ENCODE measurements around the gene DIS3L. TPM values are rescaled to one million over a fixed set of nuclear protein-coding genes. Genes with fewer than 3 reads are reported as not detected.
A peak's percentile ranks its signal among the peaks of the same experiment; 100 is the strongest.
"Not testable (repeated sequence)": the region's sequence is repeated elsewhere in the genome, so short reads cannot be mapped to it uniquely, and the experiment has no call there.

The DIS3L gene
- 27.2 and 37.6 TPM in 2 replicates for total RNA-seq
- 30.2 and 39.6 TPM in 2 replicates for polyA plus RNA-seq

DNA sequence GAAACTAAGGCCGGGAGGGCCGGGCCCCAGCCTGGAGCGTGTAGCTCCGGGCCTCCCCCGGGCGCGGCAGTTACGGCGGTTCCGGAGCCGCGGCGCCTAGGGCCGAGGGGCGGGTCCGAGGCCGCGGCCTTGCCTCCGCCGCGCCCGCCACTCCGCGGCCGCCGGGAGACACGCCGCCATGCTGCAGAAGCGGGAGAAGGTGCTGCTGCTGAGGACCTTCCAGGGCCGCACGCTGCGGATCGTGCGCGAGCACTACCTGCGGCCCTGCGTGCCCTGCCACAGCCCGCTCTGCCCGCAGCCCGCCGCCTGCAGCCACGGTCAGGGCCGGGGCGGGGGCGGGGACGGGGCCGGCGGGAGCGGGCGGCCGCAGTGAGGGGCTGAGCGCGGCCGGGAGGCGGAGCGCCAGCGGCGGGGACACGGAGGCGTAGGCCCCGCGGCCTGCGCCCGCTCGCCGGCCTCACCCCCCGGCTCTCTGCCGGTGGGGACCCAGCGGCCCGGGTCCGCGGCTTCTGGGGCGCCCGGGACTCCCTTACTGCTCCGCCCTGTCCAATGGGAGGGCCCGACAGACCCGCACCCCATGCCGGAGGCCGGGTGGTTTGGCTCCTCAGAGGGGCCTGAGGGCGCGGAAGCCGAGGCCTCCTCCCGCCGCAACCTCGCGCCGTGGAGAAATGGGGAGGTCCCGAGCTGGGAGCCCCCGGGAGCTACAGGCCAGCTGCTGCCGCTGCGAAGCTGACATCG lies at the start of gene DIS3L:
DIS3L (plus strand) TSS at position 150 of the 738 bp plus-strand sequence; CDS start at position 179, 29 bp downstream.
- Histone ChIP-seq H3K9me3 (ENCODE audit: low read depth) (no peaks in the 10 kb centered on the region), H3K36me3 (peaks cover 3% of the 10 kb centered on the region), H3K4me3 (peak within 1 kb of the TSS; percentile 43), H3K27me3 (peaks cover 2% of the 10 kb centered on the region), H3K27ac (peak within 1 kb of the TSS; percentile 91), H3K4me1 (ENCODE audit: low read depth) (peaks cover 30% of the 10 kb centered on the region)
- DNase-seq (ENCODE audit: low read depth in 1 of 2, low spot score in 1 of 2), result peak; percentile 77
- TF ChIP-seq, protein P1, sequence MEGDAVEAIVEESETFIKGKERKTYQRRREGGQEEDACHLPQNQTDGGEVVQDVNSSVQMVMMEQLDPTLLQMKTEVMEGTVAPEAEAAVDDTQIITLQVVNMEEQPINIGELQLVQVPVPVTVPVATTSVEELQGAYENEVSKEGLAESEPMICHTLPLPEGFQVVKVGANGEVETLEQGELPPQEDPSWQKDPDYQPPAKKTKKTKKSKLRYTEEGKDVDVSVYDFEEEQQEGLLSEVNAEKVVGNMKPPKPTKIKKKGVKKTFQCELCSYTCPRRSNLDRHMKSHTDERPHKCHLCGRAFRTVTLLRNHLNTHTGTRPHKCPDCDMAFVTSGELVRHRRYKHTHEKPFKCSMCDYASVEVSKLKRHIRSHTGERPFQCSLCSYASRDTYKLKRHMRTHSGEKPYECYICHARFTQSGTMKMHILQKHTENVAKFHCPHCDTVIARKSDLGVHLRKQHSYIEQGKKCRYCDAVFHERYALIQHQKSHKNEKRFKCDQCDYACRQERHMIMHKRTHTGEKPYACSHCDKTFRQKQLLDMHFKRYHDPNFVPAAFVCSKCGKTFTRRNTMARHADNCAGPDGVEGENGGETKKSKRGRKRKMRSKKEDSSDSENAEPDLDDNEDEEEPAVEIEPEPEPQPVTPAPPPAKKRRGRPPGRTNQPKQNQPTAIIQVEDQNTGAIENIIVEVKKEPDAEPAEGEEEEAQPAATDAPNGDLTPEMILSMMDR (IDR thresholded peaks at IDR 0.05; ENCODE audit: low read depth, low read length), result no peak

DNA sequence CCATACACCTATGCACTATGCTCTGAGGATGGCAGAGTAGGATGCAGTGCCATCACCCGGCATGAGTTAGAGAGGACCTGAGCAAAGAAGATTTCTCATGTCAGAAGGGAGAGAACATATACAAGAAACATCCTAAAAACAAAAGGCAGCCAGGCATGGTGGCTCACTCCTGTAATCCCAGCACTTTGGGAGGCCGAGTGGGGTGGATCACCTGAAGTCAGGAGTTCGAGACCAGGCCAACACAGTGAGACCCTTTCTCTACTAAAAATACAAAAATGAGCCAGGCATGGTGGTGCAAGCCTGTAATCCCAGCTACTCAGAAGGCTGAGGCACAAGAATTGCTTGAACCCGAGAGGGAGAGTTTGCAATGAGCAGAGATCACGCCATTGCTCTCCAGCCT lies 47.5 kb upstream of the DIS3L start:
- H3K27ac ChIP-seq; DNase-seq (ENCODE audit: low read depth in 1 of 2, low spot score in 1 of 2); H3K9me3 ChIP-seq (ENCODE audit: low read depth); H3K4me3 ChIP-seq; H3K36me3 ChIP-seq; H3K4me1 ChIP-seq (ENCODE audit: low read depth): not testable (repeated sequence)
- peaks cover 34% of the 10 kb centered on the region for H3K27me3 ChIP-seq

DNA sequence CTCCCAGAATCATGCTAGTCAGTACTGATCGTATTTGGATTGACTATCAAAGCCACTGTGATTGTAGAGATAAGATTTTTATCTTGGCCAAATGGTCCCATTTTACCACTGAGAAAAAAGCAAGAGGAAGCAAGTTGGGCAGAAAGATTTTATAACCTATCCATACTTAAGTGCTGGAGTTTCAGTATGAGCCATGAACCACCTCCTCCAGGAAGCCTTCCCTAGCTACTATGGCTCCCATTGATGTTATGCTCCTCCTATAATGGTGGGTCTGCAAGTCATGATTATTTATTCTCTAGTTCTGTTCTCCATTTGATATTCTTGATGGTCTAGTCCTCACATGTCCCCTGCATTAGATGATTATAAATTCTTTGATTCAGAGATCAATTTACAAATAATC lies 46.4 kb upstream of the DIS3L start:
- H3K4me1 ChIP-seq (ENCODE audit: low read depth), result no peaks in the 10 kb centered on the region
- TF ChIP-seq, protein P1 (IDR thresholded peaks at IDR 0.05; ENCODE audit: low read depth, low read length), result no peak
- DNase-seq (ENCODE audit: low read depth in 1 of 2, low spot score in 1 of 2), result no peak
- no peaks in the 10 kb centered on the region for H3K36me3 ChIP-seq
- no peaks in the 10 kb centered on the region for H3K9me3 ChIP-seq (ENCODE audit: low read depth)
- H3K4me3 ChIP-seq, result no peak overlapping the region
- peaks cover 45% of the 10 kb centered on the region for H3K27me3 ChIP-seq
- no peak overlapping the region for H3K27ac ChIP-seq

DNA sequence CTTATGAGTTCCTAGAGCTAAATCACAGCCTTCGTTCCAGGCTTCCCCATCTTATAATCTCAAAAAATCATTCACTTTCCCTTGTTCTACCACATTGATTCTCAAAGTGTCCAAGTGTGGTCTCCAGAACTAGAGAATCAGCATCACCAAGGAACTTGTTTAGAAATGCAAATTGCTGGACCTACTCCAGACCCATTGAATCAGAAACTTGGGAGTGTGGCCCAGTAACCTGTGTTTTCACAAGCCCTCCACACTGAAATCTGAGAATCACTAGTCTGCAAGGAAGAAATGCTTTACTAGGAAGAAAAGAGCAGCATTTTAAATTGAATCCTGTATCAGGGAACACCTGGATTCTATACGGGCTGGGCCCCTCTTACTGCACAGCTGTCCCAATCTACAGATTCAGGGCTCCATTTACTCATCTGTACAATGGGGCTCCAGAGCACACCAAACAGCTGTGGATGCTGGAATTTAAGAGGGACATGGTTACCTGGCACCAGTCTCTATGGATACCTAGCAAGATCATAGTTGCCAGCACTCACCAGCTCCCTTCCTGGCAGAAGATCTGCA lies 43.7 kb upstream of the DIS3L start:
- Histone ChIP-seq H3K4me3 (no peak overlapping the region), H3K9me3 (ENCODE audit: low read depth) (no peaks in the 10 kb centered on the region), H3K27ac (no peak overlapping the region), H3K4me1 (ENCODE audit: low read depth) (no peaks in the 10 kb centered on the region), H3K27me3 (peaks cover 70% of the 10 kb centered on the region), H3K36me3 (no peaks in the 10 kb centered on the region)
- DNase-seq (ENCODE audit: low read depth in 1 of 2, low spot score in 1 of 2), result no peak
- TF ChIP-seq, protein P1 (IDR thresholded peaks at IDR 0.05; ENCODE audit: low read depth, low read length), result no peak

DNA sequence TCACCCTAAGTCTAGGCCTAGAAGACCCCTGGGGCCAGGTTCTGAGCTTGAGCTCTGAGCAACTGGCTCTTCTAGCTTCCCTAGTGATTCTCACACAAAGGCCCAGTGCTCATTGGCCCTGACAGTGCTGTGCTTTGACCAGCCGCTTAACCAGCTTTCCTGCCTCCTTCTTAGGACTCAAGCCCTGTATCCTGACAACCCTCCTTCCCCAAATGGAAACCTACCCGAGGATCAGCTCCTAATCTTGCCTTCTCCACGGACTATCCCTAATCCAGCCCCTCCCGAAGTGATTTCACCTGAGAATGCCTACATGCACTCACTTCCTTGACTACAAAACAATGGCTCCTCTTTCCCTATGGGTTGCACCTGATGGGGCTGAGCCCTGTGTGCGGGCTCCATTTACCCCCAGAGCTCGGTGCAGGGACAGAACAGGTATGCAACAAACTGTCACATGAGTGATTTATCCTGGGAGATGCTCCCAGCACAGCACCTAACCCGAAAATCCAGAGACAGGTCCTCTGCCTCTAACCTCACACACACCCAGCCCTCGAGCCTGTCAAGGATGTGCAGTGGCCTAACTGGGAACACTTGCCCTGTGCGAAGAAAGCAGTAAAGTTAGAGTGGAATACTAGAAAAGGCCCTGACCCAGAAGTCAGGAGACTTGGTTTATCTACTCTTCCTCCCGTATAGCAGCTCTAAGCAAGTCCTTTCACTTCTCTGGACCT lies 42.1 kb upstream of the DIS3L start:
- no peaks in the 10 kb centered on the region for H3K9me3 ChIP-seq (ENCODE audit: low read depth)
- H3K4me1 ChIP-seq (ENCODE audit: low read depth), result no peaks in the 10 kb centered on the region
- peaks cover 85% of the 10 kb centered on the region for H3K27me3 ChIP-seq
- no peak for DNase-seq (ENCODE audit: low read depth in 1 of 2, low spot score in 1 of 2)
- no peaks in the 10 kb centered on the region for H3K36me3 ChIP-seq
- no peak overlapping the region for H3K27ac ChIP-seq
- TF ChIP-seq, protein P1 (IDR thresholded peaks at IDR 0.05; ENCODE audit: low read depth, low read length), result no peak
- H3K4me3 ChIP-seq, result no peak overlapping the region

Measured in cardiac muscle cell (in vitro differentiated cells and primary cell).